AG04450 (cell line): ENCODE results near the gene AMBP. TPM values are rescaled to one million over a fixed set of nuclear protein-coding genes. Genes with fewer than 3 reads are reported as not detected.

ENCODE experiments used
- CTCF ChIA-PET: fragments of 300-600, 350-600 bp; formaldehyde crosslinking; extraction: SDS; loops from one replicate; lab custom pipeline; 2022; ENCODE audit warnings: antibody characterized with exemption, inconsistent platforms; lab: Charles Lee
- POLR2A ChIA-PET: fragments of 350-600 bp; formaldehyde crosslinking; extraction: SDS; loops from one replicate; lab custom pipeline; 2021; ENCODE audit warnings: antibody characterized with exemption, inconsistent platforms; lab: Yijun Ruan, JAX
- DNase-seq: peaks from one replicate; pipeline ENCODE4 v3.0.0-alpha.2; 2011; ENCODE audit warnings: low read depth, low spot score
- H3K27ac ChIP-seq: one replicate; pipeline ENCODE4 v1.5.1; 2012; ENCODE audit warnings: low read depth, low read length, control low read depth
- H3K27me3 ChIP-seq: one replicate; pipeline ENCODE4 v1.6.0; 2012; ENCODE audit warnings: low read length; ENCODE audit not compliant: control insufficient read depth, insufficient read depth
- H3K4me3 ChIP-seq: 2 replicates; pipeline ENCODE4 v1.5.1; 2011; ENCODE audit warnings: mild to moderate bottlenecking, low read depth, low read length, control low read depth
- H3K9me3 ChIP-seq: 2 replicates; pipeline ENCODE4 v1.5.1; 2012; ENCODE audit warnings: low read length; ENCODE audit not compliant: control insufficient read depth, insufficient read depth
- CTCF ChIP-seq: IDR thresholded peaks from 2 replicates; pipeline ENCODE4 v1.5.1; 2011; ENCODE audit warnings: low read depth, low read length, control low read depth, inconsistent platforms
- polyA plus RNA-seq: library from polyadenylated mRNA; depleted of rRNA; stranded (reverse); fragments of >200 nt; gene quantifications from 2 replicates; pipeline ENCODE4 v1.2.3, GENCODE V29; 2011

AMBP gene
- polyA plus RNA-seq, 1 experiment = 0.74 TPM

- ChIA-PET POLR2A (no interaction called here), CTCF (interaction anchor here (0.7 to 1.7 kb wide), 6 partner anchors 39 to 352 kb away, joined by 3 to 8 read pairs (median 3); no protein-coding TSS in a partner anchor)
- H3K27me3 ChIP-seq = no peaks in the 10 kb centered on the region
- TF ChIP-seq CTCF = peak; percentile 55
- no peak overlapping the region for H3K4me3 ChIP-seq
- DNase-seq = no peak
- no peaks in the 10 kb centered on the region for H3K9me3 ChIP-seq
- H3K27ac ChIP-seq = no peak overlapping the region
These were observed 44.5 kb downstream of the AMBP start for GRCh38 chr9:114033397-114034103.

GRCh38 chr9:114031948-114032840 lies 45.9 kb downstream of the AMBP start:
- no peaks in the 10 kb centered on the region for H3K9me3 ChIP-seq
- CTCF ChIA-PET = interaction anchor here (0.7 to 1.7 kb wide), 5 partner anchors 38 to 351 kb away, joined by 3 to 8 read pairs (median 3); no protein-coding TSS in a partner anchor
- H3K27me3 ChIP-seq = no peaks in the 10 kb centered on the region
- POLR2A ChIA-PET = no interaction called here
- no peak overlapping the region for H3K27ac ChIP-seq
- no peak for TF ChIP-seq CTCF
- no peak overlapping the region for H3K4me3 ChIP-seq
- DNase-seq = no peak

GRCh38 chr9:114031037-114031630 lies 47.0 kb downstream of the AMBP start:
- ChIA-PET POLR2A (no interaction called here), CTCF (no interaction called here)
- no peak overlapping the region for H3K4me3 ChIP-seq
- H3K27me3 ChIP-seq = no peaks in the 10 kb centered on the region
- no peak for DNase-seq
- H3K27ac ChIP-seq = no peak overlapping the region
- H3K9me3 ChIP-seq = no peaks in the 10 kb centered on the region
- no peak for TF ChIP-seq CTCF

- no peak for DNase-seq
- no peaks in the 10 kb centered on the region for H3K9me3 ChIP-seq
- CTCF ChIA-PET = no interaction called here
- H3K4me3 ChIP-seq = no peak overlapping the region
- no peak overlapping the region for H3K27ac ChIP-seq
- H3K27me3 ChIP-seq = no peaks in the 10 kb centered on the region
- POLR2A ChIA-PET = no interaction called here
- TF ChIP-seq CTCF = no peak
These were observed 47.7 kb downstream of the AMBP start for GRCh38 chr9:114030364-114030763.
